NCI-H2081 (cell line): ENCODE results near the gene CRTC1.
A peak's percentile ranks its signal among the peaks of the same experiment; 100 is the strongest.
"Not testable (repeated sequence)": the region's sequence is repeated elsewhere in the genome, so short reads cannot be mapped to it uniquely, and the experiment has no call there.

Source experiments
- DNase-seq, 2 experiments: peaks; one replicate each; lab custom pipeline; 2025; lab: John Stamatoyannopoulos, UW

Gene CRTC1

GRCh38 chr19:18701250-18701608 is 17.7 kb downstream of the CRTC1 start:
- DNase-seq, result no peak

GRCh38 chr19:18704054-18704453 is 20.6 kb downstream of the CRTC1 start:
- no peak for DNase-seq

- DNase-seq, result no peak
These were observed 21.5 kb downstream of the CRTC1 start for GRCh38 chr19:18704971-18705370.

- peak; percentile 31 to 61 for DNase-seq
These were observed 25.2 kb downstream of the CRTC1 start for GRCh38 chr19:18708452-18709231.

GRCh38 chr19:18709546-18709945 is 26.1 kb downstream of the CRTC1 start:
- DNase-seq, result no peak

- no peak for DNase-seq
These were observed 26.7 kb downstream of the CRTC1 start for GRCh38 chr19:18710186-18710585.

GRCh38 chr19:18710996-18711751 is 27.7 kb downstream of the CRTC1 start:
- no peak for DNase-seq

- no peak for DNase-seq
These were observed 28.4 kb downstream of the CRTC1 start for GRCh38 chr19:18711893-18712292.

GRCh38 chr19:18712981-18713380 is 29.5 kb downstream of the CRTC1 start:
- DNase-seq, result no peak

GRCh38 chr19:18713550-18714117 is 30.2 kb downstream of the CRTC1 start:
- DNase-seq, result no peak

- DNase-seq, result no peak
These were observed 31.9 kb downstream of the CRTC1 start for GRCh38 chr19:18715416-18715815.

GRCh38 chr19:18716857-18717256 is 33.4 kb downstream of the CRTC1 start:
- no peak for DNase-seq

- no peak for DNase-seq
These were observed 34.1 kb downstream of the CRTC1 start for GRCh38 chr19:18717601-18718000.

GRCh38 chr19:18718015-18718526 is 34.6 kb downstream of the CRTC1 start:
- no peak for DNase-seq

GRCh38 chr19:18718846-18719458 is 35.5 kb downstream of the CRTC1 start:
- no peak for DNase-seq

- DNase-seq, result no peak
These were observed 36.1 kb downstream of the CRTC1 start for GRCh38 chr19:18719541-18719940.

GRCh38 chr19:18723871-18724377 is 40.4 kb downstream of the CRTC1 start:
- DNase-seq, result no peak

GRCh38 chr19:18725841-18726770 is 42.6 kb downstream of the CRTC1 start:
- no peak for DNase-seq

GRCh38 chr19:18726846-18727245 is 43.4 kb downstream of the CRTC1 start:
- no peak for DNase-seq

- DNase-seq, result not testable (repeated sequence)
These were observed 44.1 kb downstream of the CRTC1 start for GRCh38 chr19:18727602-18728001.

- no peak for DNase-seq
These were observed 46.6 kb downstream of the CRTC1 start for GRCh38 chr19:18729933-18730530.
